Measurements from ENCODE around the gene PCLO.

DNA sequence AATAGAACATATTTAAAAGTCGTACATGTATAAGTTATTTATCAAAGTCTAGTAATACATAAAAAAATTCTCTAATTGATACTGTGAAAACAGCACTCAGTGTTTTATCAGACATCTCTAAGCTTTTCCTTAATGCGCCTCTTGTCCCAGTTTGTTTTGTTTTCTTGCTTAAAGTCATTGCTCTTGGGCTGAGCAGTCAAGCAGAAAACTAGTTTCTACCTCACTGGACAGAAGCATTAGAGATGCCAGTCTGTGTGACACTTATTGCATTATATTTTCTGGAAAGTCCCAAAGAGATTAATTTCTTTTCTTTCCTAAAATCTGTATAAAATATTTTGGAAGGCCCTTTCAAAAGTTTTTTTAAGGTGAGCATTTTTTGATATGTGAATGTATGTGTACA, 236.2 kb downstream of the PCLO start:
- TF ChIP-seq, protein P1, sequence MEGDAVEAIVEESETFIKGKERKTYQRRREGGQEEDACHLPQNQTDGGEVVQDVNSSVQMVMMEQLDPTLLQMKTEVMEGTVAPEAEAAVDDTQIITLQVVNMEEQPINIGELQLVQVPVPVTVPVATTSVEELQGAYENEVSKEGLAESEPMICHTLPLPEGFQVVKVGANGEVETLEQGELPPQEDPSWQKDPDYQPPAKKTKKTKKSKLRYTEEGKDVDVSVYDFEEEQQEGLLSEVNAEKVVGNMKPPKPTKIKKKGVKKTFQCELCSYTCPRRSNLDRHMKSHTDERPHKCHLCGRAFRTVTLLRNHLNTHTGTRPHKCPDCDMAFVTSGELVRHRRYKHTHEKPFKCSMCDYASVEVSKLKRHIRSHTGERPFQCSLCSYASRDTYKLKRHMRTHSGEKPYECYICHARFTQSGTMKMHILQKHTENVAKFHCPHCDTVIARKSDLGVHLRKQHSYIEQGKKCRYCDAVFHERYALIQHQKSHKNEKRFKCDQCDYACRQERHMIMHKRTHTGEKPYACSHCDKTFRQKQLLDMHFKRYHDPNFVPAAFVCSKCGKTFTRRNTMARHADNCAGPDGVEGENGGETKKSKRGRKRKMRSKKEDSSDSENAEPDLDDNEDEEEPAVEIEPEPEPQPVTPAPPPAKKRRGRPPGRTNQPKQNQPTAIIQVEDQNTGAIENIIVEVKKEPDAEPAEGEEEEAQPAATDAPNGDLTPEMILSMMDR (conservative IDR thresholded peaks at IDR 0.05; ENCODE audit: low read depth, low read length): no peak
- TF ChIP-seq EZH2 (IDR thresholded peaks at IDR 0.05; ENCODE audit: low read length, unreplicated experiment): no peak
